Activated CD4-positive, alpha-beta memory T cell treated with anti-CD3 and anti-CD28 coated beads, Interleukin-2, amount 10 ng/mL, durations not matched to agents 7 days and 5 days (primary cell): ENCODE data around the gene TMC1. TPM values are rescaled to one million over a fixed set of nuclear protein-coding genes. Genes with fewer than 3 reads are reported as not detected.
"Not testable (repeated sequence)": the region's sequence is repeated elsewhere in the genome, so short reads cannot be mapped to it uniquely, and the experiment has no call there.

Experiments
- CTCF ChIA-PET: fragments of 350-600 bp; sonication (Branson Sonifier 250); formaldehyde crosslinking; loops from one replicate; lab custom pipeline; 2021; ENCODE audit warnings: antibody characterized with exemption, inconsistent platforms; lab: Charles Lee
- POLR2A ChIA-PET: fragments of 350-600 bp; sonication (Branson Sonifier 250); formaldehyde crosslinking; loops from one replicate; lab custom pipeline; 2021; ENCODE audit warnings: antibody characterized with exemption; lab: Charles Lee
- DNase-seq: peaks from one replicate; pipeline ENCODE4 v3.0.0-alpha.2; 2020
- H3K27ac Mint-ChIP-seq: one replicate; pipeline ENCODE4 v1.8.0; 2021; ENCODE audit warnings: mild to moderate bottlenecking, mixed read lengths
- H3K27me3 Mint-ChIP-seq: one replicate; pipeline ENCODE4 v1.8.0; 2021; ENCODE audit warnings: mixed read lengths
- H3K36me3 Mint-ChIP-seq: one replicate; pipeline ENCODE4 v1.8.0; 2021; ENCODE audit warnings: low read depth, mixed read lengths
- H3K4me1 Mint-ChIP-seq: one replicate; pipeline ENCODE4 v1.8.0; 2021; ENCODE audit warnings: mixed read lengths
- H3K4me3 Mint-ChIP-seq: one replicate; pipeline ENCODE4 v1.8.0; 2021; ENCODE audit warnings: mild to moderate bottlenecking, mixed read lengths
- H3K9me3 Mint-ChIP-seq: one replicate; pipeline ENCODE4 v1.8.0; 2021; ENCODE audit warnings: mixed read lengths
- total RNA-seq, 2 experiments: library from RNA; stranded (reverse); gene quantifications; one replicate each; pipeline ENCODE4 v1.2.3, GENCODE V29; 2021

TMC1 gene
- total RNA-seq, 2 experiments from 2014 or later: 0.28 TPM; not detected in 1

DNA sequence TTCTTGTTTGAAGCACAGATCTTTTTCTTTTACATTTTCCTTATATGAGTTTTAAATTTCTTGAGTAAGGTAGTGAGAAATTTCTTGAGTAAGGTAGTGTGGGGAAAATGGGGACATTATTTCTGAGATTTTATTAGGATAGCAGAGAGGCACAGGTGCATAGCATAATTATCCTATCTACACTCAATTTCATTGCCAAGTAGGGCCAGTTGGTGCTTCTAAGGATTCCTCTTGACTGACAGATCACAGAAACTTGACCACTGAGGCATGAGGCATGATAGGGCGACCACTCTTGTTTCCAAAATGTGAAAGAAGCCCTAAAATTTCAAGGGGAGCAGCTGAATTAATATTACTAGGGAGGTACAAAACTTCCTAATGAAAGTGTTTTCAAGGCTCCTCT lies 31.4 kb upstream of the TMC1 start:
- no peaks in the 10 kb centered on the region for H3K9me3 Mint-ChIP-seq
- no peak overlapping the region for H3K4me3 Mint-ChIP-seq
- no peaks in the 10 kb centered on the region for H3K36me3 Mint-ChIP-seq
- no peak overlapping the region for H3K27ac Mint-ChIP-seq
- H3K4me1 Mint-ChIP-seq: no peaks in the 10 kb centered on the region
- no peaks in the 10 kb centered on the region for H3K27me3 Mint-ChIP-seq
- no peak for DNase-seq
- CTCF ChIA-PET: no interaction called here
- POLR2A ChIA-PET: interaction anchor here (0.7 kb wide), 1 partner anchor 84 kb away, joined by 3 read pairs; no protein-coding TSS in a partner anchor

DNA sequence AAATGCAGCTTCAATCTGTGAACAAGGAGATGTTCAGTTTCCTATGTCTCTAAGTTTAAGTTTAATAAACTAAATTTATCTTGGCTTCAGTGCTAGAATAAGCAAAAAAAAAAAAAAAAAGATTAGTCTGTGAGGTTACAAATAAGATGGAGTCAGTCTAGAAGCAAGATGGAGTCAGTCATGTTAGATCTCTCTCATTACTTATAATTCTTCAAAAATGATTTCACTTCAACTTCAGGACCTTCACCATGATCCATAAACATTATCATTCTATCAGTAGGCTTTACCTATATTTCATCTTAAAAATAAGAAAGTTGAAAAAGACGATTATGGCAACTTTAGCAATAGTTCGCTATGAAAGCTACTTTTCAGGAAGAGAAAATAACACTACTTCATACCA lies 30.2 kb upstream of the TMC1 start:
- H3K4me3 Mint-ChIP-seq: no peak overlapping the region
- CTCF ChIA-PET: interaction anchor here (1.5 kb wide), 1 partner anchor 220 kb away, joined by 3 read pairs; no protein-coding TSS in a partner anchor
- H3K4me1 Mint-ChIP-seq: no peaks in the 10 kb centered on the region
- H3K27me3 Mint-ChIP-seq: no peaks in the 10 kb centered on the region
- H3K9me3 Mint-ChIP-seq: no peaks in the 10 kb centered on the region
- DNase-seq: no peak
- POLR2A ChIA-PET: no interaction called here
- no peak overlapping the region for H3K27ac Mint-ChIP-seq
- no peaks in the 10 kb centered on the region for H3K36me3 Mint-ChIP-seq

- DNase-seq: no peak
- Mint-ChIP-seq H3K27me3 (no peaks in the 10 kb centered on the region), H3K36me3 (no peaks in the 10 kb centered on the region), H3K27ac (no peak overlapping the region), H3K9me3 (no peaks in the 10 kb centered on the region), H3K4me1 (no peaks in the 10 kb centered on the region), H3K4me3 (no peak overlapping the region)
- ChIA-PET CTCF (no interaction called here), POLR2A (no interaction called here)
Measured at GRCh38 chr9:72494051-72494450, 27.4 kb upstream of the TMC1 start.

DNA sequence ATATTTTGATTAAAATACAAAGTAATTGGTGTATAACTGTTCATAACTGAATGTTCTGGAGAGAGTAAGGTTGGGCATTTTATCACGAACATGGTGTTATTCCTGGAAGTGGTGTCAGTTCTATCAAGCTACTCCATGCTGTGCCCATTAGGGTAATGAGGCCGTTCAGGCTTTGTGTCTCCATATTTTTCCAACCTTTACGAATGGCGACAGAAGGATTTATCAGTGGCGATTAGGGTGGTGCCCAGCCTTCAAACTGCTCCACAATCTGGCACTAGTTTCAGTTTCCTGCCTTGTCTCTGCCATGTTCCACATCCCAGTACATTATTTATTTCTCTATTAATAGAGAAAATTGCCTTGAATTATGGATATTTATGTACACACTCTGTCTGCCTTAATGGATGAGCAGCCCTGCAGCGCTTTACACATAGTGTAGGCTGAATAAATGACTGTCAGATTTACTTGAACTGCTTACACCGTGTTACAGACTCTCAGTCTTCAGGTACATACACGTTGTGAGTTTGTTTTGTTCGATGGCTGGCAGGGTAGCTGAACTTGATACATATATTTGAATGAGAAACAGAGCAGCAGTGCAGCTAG lies 23.9 kb upstream of the TMC1 start:
- H3K36me3 Mint-ChIP-seq: no peaks in the 10 kb centered on the region
- ChIA-PET POLR2A (no interaction called here), CTCF (no interaction called here)
- no peak overlapping the region for H3K27ac Mint-ChIP-seq
- H3K9me3 Mint-ChIP-seq: no peaks in the 10 kb centered on the region
- H3K4me1 Mint-ChIP-seq: no peaks in the 10 kb centered on the region
- H3K27me3 Mint-ChIP-seq: no peaks in the 10 kb centered on the region
- no peak for DNase-seq
- no peak overlapping the region for H3K4me3 Mint-ChIP-seq

GRCh38 chr9:72506615-72507014 lies 14.8 kb upstream of the TMC1 start:
- peaks cover 15% of the 10 kb centered on the region for H3K4me1 Mint-ChIP-seq
- POLR2A ChIA-PET: no interaction called here

GRCh38 chr9:72509053-72509452 lies 12.4 kb upstream of the TMC1 start:
- peaks cover 5% of the 10 kb centered on the region for H3K36me3 Mint-ChIP-seq
- no peaks in the 10 kb centered on the region for H3K27me3 Mint-ChIP-seq
- H3K4me3 Mint-ChIP-seq: no peak overlapping the region
- peaks cover 15% of the 10 kb centered on the region for H3K4me1 Mint-ChIP-seq
- POLR2A ChIA-PET: interaction anchor here (1.1 to 2.3 kb wide), 3 partner anchors 18 to 143 kb away, joined by 3 to 6 read pairs (median 4); no protein-coding TSS in a partner anchor
- CTCF ChIA-PET: interaction anchor here (0.6 kb wide), 1 partner anchor 10 kb away, joined by 3 read pairs; no protein-coding TSS in a partner anchor
- H3K27ac Mint-ChIP-seq: peak overlapping the region; percentile 8
- no peak for DNase-seq
- no peaks in the 10 kb centered on the region for H3K9me3 Mint-ChIP-seq

More at GRCh38 chr9:72506615-72507014, 14.8 kb upstream of the TMC1 start:
- CTCF ChIA-PET: no interaction called here
- H3K27ac Mint-ChIP-seq: no peak overlapping the region
- no peak for DNase-seq
- no peaks in the 10 kb centered on the region for H3K27me3 Mint-ChIP-seq
- H3K4me3 Mint-ChIP-seq: no peak overlapping the region
- peaks cover 2% of the 10 kb centered on the region for H3K36me3 Mint-ChIP-seq
- no peaks in the 10 kb centered on the region for H3K9me3 Mint-ChIP-seq

- peaks cover 15% of the 10 kb centered on the region for H3K4me1 Mint-ChIP-seq
- H3K36me3 Mint-ChIP-seq: peaks cover 5% of the 10 kb centered on the region
- POLR2A ChIA-PET: interaction anchor here (1.1 to 2.3 kb wide), 3 partner anchors 18 to 144 kb away, joined by 3 to 6 read pairs (median 4); no protein-coding TSS in a partner anchor
- no peaks in the 10 kb centered on the region for H3K9me3 Mint-ChIP-seq
- no peak for DNase-seq
- no peaks in the 10 kb centered on the region for H3K27me3 Mint-ChIP-seq
- CTCF ChIA-PET: no interaction called here
- H3K27ac Mint-ChIP-seq: peak overlapping the region; percentile 67
- no peak overlapping the region for H3K4me3 Mint-ChIP-seq
Measured at GRCh38 chr9:72509635-72510034, 11.8 kb upstream of the TMC1 start.

- H3K27me3 Mint-ChIP-seq, POLR2A ChIA-PET, H3K9me3 Mint-ChIP-seq, H3K4me3 Mint-ChIP-seq, H3K27ac Mint-ChIP-seq, H3K36me3 Mint-ChIP-seq, DNase-seq, CTCF ChIA-PET: not testable (repeated sequence)
- H3K4me1 Mint-ChIP-seq: peaks cover 15% of the 10 kb centered on the region
Measured at GRCh38 chr9:72521011-72521410, 397 bp upstream of the TMC1 start.

GRCh38 chr9:72524820-72525540 lies 3.6 kb downstream of the TMC1 start:
- no peak overlapping the region for H3K4me3 Mint-ChIP-seq
- POLR2A ChIA-PET: interaction anchor here (1.6 kb wide), 1 partner anchor 160 kb away, joined by 4 read pairs; the partner anchor contains the start of gene ZFAND5
- peak overlapping the region; percentile 5 for H3K27ac Mint-ChIP-seq
- peaks cover 47% of the 10 kb centered on the region for H3K4me1 Mint-ChIP-seq
- peak; percentile 23 for DNase-seq
- CTCF ChIA-PET: interaction anchor here (1.4 kb wide), 1 partner anchor 16 kb away, joined by 3 read pairs; no protein-coding TSS in a partner anchor
- no peaks in the 10 kb centered on the region for H3K9me3 Mint-ChIP-seq
- H3K36me3 Mint-ChIP-seq: no peaks in the 10 kb centered on the region
- no peaks in the 10 kb centered on the region for H3K27me3 Mint-ChIP-seq

- peaks cover 4% of the 10 kb centered on the region for H3K36me3 Mint-ChIP-seq
- peak; percentile 78 for DNase-seq
- no peaks in the 10 kb centered on the region for H3K27me3 Mint-ChIP-seq
- H3K4me3 Mint-ChIP-seq: peak overlapping the region; percentile 68
- peak overlapping the region; percentile 91 for H3K27ac Mint-ChIP-seq
- ChIA-PET POLR2A (interaction anchor here (0.9 to 2.6 kb wide), 9 partner anchors 10 to 166 kb away, joined by 3 to 10 read pairs (median 4); partner anchors contain the start of gene ZFAND5), CTCF (interaction anchor here (0.6 to 1.1 kb wide), 3 partner anchors 23 to 75 kb away, joined by 3 to 4 read pairs (median 3); no protein-coding TSS in a partner anchor)
- peaks cover 47% of the 10 kb centered on the region for H3K4me1 Mint-ChIP-seq
- peaks cover 3% of the 10 kb centered on the region for H3K9me3 Mint-ChIP-seq
Measured at GRCh38 chr9:72526901-72527800, 5.7 kb downstream of the TMC1 start.

- Mint-ChIP-seq H3K4me1 (peaks cover 45% of the 10 kb centered on the region), H3K4me3 (peak overlapping the region; percentile 68), H3K27me3 (no peaks in the 10 kb centered on the region), H3K9me3 (peaks cover 3% of the 10 kb centered on the region), H3K27ac (peak overlapping the region; percentile 91), H3K36me3 (peaks cover 4% of the 10 kb centered on the region)
- DNase-seq: no peak
- POLR2A ChIA-PET: interaction anchor here (0.9 to 2.6 kb wide), 6 partner anchors 9 to 165 kb away, joined by 3 to 10 read pairs (median 6); partner anchors contain the start of gene ZFAND5
- CTCF ChIA-PET: interaction anchor here (1.0 kb wide), 1 partner anchor 74 kb away, joined by 3 read pairs; no protein-coding TSS in a partner anchor
Measured at GRCh38 chr9:72527801-72528195, 6.4 kb downstream of the TMC1 start.

DNA sequence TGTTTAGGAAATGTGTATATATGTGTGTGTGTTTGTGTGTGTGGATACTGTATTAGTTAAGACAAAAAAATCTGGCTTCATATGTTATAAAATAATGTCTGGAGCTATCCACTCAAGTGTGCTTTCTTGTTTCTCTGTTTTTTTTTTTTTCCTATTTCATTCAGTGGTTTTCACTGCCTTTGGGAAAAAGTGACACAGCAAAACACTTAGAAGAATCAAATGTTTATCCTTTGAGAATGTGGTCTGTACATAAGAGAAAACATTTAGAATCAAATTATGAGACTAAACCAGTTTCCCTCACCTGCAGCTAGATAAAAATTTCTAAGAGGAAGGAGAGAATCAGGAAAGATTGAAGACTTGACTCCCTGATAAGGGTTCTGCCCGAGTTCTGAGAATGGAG lies 8.1 kb downstream of the TMC1 start:
- peaks cover 44% of the 10 kb centered on the region for H3K4me1 Mint-ChIP-seq
- CTCF ChIA-PET: no interaction called here
- H3K9me3 Mint-ChIP-seq: peaks cover 3% of the 10 kb centered on the region
- H3K27me3 Mint-ChIP-seq: no peaks in the 10 kb centered on the region
- H3K27ac Mint-ChIP-seq: no peak overlapping the region
- POLR2A ChIA-PET: interaction anchor here (0.7 kb wide), 1 partner anchor 164 kb away, joined by 4 read pairs; the partner anchor contains the start of gene ZFAND5
- no peak overlapping the region for H3K4me3 Mint-ChIP-seq
- peaks cover 4% of the 10 kb centered on the region for H3K36me3 Mint-ChIP-seq
- no peak for DNase-seq
